ENCODE results near the gene MRPL12. TPM values are rescaled to one million over a fixed set of nuclear protein-coding genes. Genes with fewer than 3 reads are reported as not detected.
A peak's percentile ranks its signal among the peaks of the same experiment; 100 is the strongest.

Gene MRPL12
- total RNA-seq, 2 donors from 2014 or later: 19.8 to 33.4 TPM

DNA sequence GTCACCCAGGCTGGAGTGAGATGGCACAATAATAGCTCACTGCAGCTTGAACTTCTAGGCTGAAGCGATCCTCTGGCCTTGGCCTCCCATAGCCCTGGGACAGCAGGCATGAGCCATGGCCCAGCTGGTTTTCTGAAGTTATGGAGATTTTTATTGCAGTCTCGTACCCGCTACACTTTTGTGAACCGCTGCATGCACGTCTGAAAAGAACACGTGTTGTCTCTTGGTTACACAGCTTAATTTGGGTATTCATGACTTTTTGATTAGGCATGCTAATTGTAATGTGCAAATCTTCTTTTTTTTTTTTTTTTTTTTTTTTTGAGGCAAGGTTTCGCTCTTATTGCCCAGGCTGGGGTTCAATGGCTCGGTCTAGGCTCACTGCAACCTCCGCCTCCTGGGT lies 22.3 kb downstream of the MRPL12 start:
- TF ChIP-seq CTCF (IDR thresholded peaks at IDR 0.05): no peak
- no peak overlapping the region for H3K4me3 ChIP-seq
- H3K4me1 ChIP-seq (ENCODE audit: control insufficient read depth in 1 of 2, low read depth in 2 of 2): peaks cover 0 to 10% of the 10 kb centered on the region in 2 donors
- ATAC-seq (ENCODE audit: insufficient number of reproducible peaks, low FRiP score, low read depth) (no peak), DNase-seq (ENCODE audit: low spot score) (no peak)
- no peaks in the 10 kb centered on the region for H3K27me3 ChIP-seq (replicated peaks; ENCODE audit: insufficient read depth)
- no peak overlapping the region for H3K27ac ChIP-seq
- H3K36me3 ChIP-seq: no peaks in the 10 kb centered on the region
- no peaks in the 10 kb centered on the region for H3K9me3 ChIP-seq

GRCh38 chr17:81726004-81726403 lies 22.8 kb downstream of the MRPL12 start:
- Histone ChIP-seq H3K9me3 (no peaks in the 10 kb centered on the region), H3K4me1 (ENCODE audit: control insufficient read depth in 1 of 2, low read depth in 2 of 2) (peaks cover 0 to 10% of the 10 kb centered on the region in 2 donors), H3K4me3 (no peak overlapping the region), H3K27ac (no peak overlapping the region), H3K36me3 (no peaks in the 10 kb centered on the region), H3K27me3 (replicated peaks; ENCODE audit: insufficient read depth) (no peaks in the 10 kb centered on the region)
- ATAC-seq (ENCODE audit: insufficient number of reproducible peaks, low FRiP score, low read depth) (no peak), DNase-seq (ENCODE audit: low spot score) (no peak)
- no peak for TF ChIP-seq CTCF (IDR thresholded peaks at IDR 0.05)

GRCh38 chr17:81727324-81728031 lies 24.3 kb downstream of the MRPL12 start:
- no peak for DNase-seq (ENCODE audit: low spot score)
- Histone ChIP-seq H3K4me3 (no peak overlapping the region), H3K36me3 (no peaks in the 10 kb centered on the region), H3K27me3 (replicated peaks; ENCODE audit: insufficient read depth) (no peaks in the 10 kb centered on the region), H3K9me3 (no peaks in the 10 kb centered on the region), H3K4me1 (ENCODE audit: control insufficient read depth in 1 of 2, low read depth in 2 of 2) (peaks cover 0 to 10% of the 10 kb centered on the region in 2 donors), H3K27ac (no peak overlapping the region)
- no peak for TF ChIP-seq CTCF (IDR thresholded peaks at IDR 0.05)
- ATAC-seq (ENCODE audit: insufficient number of reproducible peaks, low FRiP score, low read depth): no peak

GRCh38 chr17:81733507-81734404 lies 30.6 kb downstream of the MRPL12 start:
- no peaks in the 10 kb centered on the region for H3K27me3 ChIP-seq (replicated peaks; ENCODE audit: insufficient read depth)
- no peak overlapping the region for H3K4me3 ChIP-seq
- DNase-seq (ENCODE audit: low spot score) (no peak), ATAC-seq (ENCODE audit: insufficient number of reproducible peaks, low FRiP score, low read depth) (peak; percentile 91)
- no peaks in the 10 kb centered on the region for H3K4me1 ChIP-seq (ENCODE audit: control insufficient read depth in 1 of 2, low read depth in 2 of 2)
- no peaks in the 10 kb centered on the region for H3K36me3 ChIP-seq
- H3K27ac ChIP-seq: no peak overlapping the region
- no peaks in the 10 kb centered on the region for H3K9me3 ChIP-seq
- TF ChIP-seq CTCF (IDR thresholded peaks at IDR 0.05): peak; percentile 93

All from thoracic aorta (tissue), 2 donors.